Measurements from ENCODE around the gene DAGLA. TPM values are rescaled to one million over a fixed set of nuclear protein-coding genes. Genes with fewer than 3 reads are reported as not detected.

Gene DAGLA
- polyA plus RNA-seq, 1 experiment: 2.5 TPM

DNA sequence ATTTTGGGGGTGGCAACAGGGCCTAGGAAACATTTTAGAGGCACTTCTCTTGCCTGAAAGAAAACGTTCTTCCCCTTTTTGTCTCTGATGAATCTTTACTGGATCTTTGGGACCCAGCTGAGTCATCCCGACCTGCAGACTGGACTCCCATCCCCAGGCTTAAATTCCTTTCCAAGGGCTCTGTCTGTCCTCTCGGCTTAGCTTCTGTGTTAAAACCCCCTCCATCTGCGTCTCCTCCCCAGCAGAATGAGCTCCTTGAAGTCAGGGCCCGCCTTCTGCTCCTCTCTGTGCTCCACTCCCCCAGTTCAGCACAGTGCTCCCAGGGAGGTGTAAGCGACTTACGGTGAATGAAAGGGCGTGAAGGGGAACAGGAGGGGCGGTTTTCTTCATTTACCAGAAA, 895 bp upstream of the DAGLA start:
- CTCF ChIA-PET: interaction anchor here (0.8 to 2.3 kb wide), 9 partner anchors 10 to 70 kb away, joined by 3 to 18 read pairs (median 4); no protein-coding TSS in a partner anchor
- no peak for DNase-seq (ENCODE audit: low read depth)

GRCh38 chr11:61680622-61681221, 531 bp downstream of the DAGLA start:
- TF ChIP-seq, protein P1, sequence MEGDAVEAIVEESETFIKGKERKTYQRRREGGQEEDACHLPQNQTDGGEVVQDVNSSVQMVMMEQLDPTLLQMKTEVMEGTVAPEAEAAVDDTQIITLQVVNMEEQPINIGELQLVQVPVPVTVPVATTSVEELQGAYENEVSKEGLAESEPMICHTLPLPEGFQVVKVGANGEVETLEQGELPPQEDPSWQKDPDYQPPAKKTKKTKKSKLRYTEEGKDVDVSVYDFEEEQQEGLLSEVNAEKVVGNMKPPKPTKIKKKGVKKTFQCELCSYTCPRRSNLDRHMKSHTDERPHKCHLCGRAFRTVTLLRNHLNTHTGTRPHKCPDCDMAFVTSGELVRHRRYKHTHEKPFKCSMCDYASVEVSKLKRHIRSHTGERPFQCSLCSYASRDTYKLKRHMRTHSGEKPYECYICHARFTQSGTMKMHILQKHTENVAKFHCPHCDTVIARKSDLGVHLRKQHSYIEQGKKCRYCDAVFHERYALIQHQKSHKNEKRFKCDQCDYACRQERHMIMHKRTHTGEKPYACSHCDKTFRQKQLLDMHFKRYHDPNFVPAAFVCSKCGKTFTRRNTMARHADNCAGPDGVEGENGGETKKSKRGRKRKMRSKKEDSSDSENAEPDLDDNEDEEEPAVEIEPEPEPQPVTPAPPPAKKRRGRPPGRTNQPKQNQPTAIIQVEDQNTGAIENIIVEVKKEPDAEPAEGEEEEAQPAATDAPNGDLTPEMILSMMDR (IDR thresholded peaks at IDR 0.05; ENCODE audit: insufficient read depth, low read depth, low read length): no peak
- H3K27me3 ChIP-seq (ENCODE audit: control insufficient read depth, insufficient read depth, low read length): peaks cover 18% of the 10 kb centered on the region
- POLR2A ChIA-PET: no interaction called here
- peak overlapping the region; percentile 66 for H3K4me3 ChIP-seq (ENCODE audit: low read depth, low read length)
- no peaks in the 10 kb centered on the region for H3K36me3 ChIP-seq (ENCODE audit: control insufficient read depth, insufficient read depth, low read length)
- CTCF ChIA-PET: interaction anchor here (0.5 to 2.0 kb wide), 10 partner anchors 8 to 164 kb away, joined by 3 to 19 read pairs (median 4); no protein-coding TSS in a partner anchor
- DNase-seq (ENCODE audit: low read depth): no peak

More for the DNA sequence above, 895 bp upstream of the DAGLA start:
- Histone ChIP-seq H3K27me3 (ENCODE audit: control insufficient read depth, insufficient read depth, low read length) (peaks cover 24% of the 10 kb centered on the region), H3K4me3 (ENCODE audit: low read depth, low read length) (no peak overlapping the region), H3K36me3 (ENCODE audit: control insufficient read depth, insufficient read depth, low read length) (no peaks in the 10 kb centered on the region)
- POLR2A ChIA-PET: no interaction called here
- TF ChIP-seq, protein P1 (IDR thresholded peaks at IDR 0.05; ENCODE audit: insufficient read depth, low read depth, low read length): no peak

GRCh38 chr11:61682093-61682732, 2.0 kb downstream of the DAGLA start:
- Histone ChIP-seq H3K36me3 (ENCODE audit: control insufficient read depth, insufficient read depth, low read length) (no peaks in the 10 kb centered on the region), H3K4me3 (ENCODE audit: low read depth, low read length) (no peak overlapping the region), H3K27me3 (ENCODE audit: control insufficient read depth, insufficient read depth, low read length) (peaks cover 7% of the 10 kb centered on the region)
- POLR2A ChIA-PET: no interaction called here
- no peak for DNase-seq (ENCODE audit: low read depth)
- CTCF ChIA-PET: interaction anchor here (0.8 to 2.0 kb wide), 4 partner anchors 16 to 52 kb away, joined by 3 to 19 read pairs (median 6); no protein-coding TSS in a partner anchor
- TF ChIP-seq, protein P1 (IDR thresholded peaks at IDR 0.05; ENCODE audit: insufficient read depth, low read depth, low read length): no peak

DNA sequence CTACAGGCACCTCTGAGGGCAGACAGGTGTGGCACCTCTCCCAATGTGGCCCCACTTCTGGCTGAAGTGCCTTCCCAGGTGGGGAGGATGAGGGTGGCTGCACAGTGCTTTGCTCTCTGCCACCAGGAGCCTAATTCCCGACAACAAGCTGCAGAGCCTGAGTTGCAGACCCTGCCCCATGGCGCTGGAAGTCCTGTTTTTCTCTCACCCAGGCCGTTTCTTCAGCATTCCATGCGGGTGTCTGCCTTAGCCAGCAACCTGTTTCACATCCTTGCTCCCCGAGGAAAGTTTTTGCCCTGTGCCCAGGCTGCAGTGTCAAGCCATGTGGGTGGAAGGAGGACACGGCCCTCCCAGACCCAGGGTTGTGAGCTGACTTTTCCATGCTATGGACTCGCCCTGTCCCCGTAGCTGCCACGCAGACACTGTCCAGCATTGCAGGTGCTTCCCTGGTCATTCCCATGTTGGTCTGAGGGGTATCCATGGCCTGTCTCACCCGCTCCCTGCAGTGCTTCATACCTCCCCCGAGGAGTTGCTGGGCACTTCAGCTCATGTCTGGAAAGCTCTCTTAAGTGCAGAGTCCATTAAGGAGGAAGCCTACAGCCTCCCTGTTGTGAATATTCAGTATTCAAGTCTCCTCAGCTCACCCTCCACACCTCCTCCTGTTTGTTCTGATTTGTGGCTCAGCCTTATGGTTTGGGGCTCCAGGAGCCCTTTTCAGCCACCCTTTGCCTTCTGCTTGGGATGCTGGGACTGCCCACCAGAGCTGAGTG, 2.9 kb downstream of the DAGLA start:
- CTCF ChIA-PET: interaction anchor here (1.0 to 3.3 kb wide), 4 partner anchors 8 to 64 kb away, joined by 3 to 21 read pairs (median 4); no protein-coding TSS in a partner anchor
- Histone ChIP-seq H3K27me3 (ENCODE audit: control insufficient read depth, insufficient read depth, low read length) (peaks cover 5% of the 10 kb centered on the region; the same call in 1 of the 2 replicates), H3K4me3 (ENCODE audit: low read depth, low read length) (no peak overlapping the region), H3K36me3 (ENCODE audit: control insufficient read depth, insufficient read depth, low read length) (no peaks in the 10 kb centered on the region)
- TF ChIP-seq, protein P1 (IDR thresholded peaks at IDR 0.05; ENCODE audit: insufficient read depth, low read depth, low read length): no peak
- POLR2A ChIA-PET: no interaction called here
- no peak for DNase-seq (ENCODE audit: low read depth)

Measured in BJ (cell line).